A549 treated with RU486 at 1 μM for 4 hours (cell line): ENCODE data around the gene ZNF711. TPM values are rescaled to one million over a fixed set of nuclear protein-coding genes. Genes with fewer than 3 reads are reported as not detected.

Experiments
- total RNA-seq: library from RNA; stranded (reverse); fragments of 200-300 nt; extraction: Qiagen RNA extraction; gene quantifications from 5 replicates; pipeline ENCODE4 v1.2.3, GENCODE V29; 2022; ENCODE audit warnings: low read depth

Gene ZNF711
- 0.24 to 1.1 TPM (median 0.89 TPM) in 5 replicates for total RNA-seq

GRCh38 chrX:85243761-85244449, at the start of gene ZNF711, which contains the start of gene SATL1:
Gene ZNF711, plus strand, starts transcription at chrX:85243991. Its CDS starts 3,582 bp downstream, at chrX:85247573.
Gene SATL1, minus strand, starts transcription at chrX:85243779. Its CDS starts 134,811 bp downstream, at chrX:85108968.

Other genes with a start within 250 kb of the ZNF711 start
- 6.4 to 8.9 TPM (median 8.0 TPM) in 5 replicates for gene APOOL, start 240.1 kb upstream of the ZNF711 start, total RNA-seq
- gene SATL1, start 212 bp upstream of the ZNF711 start, total RNA-seq = not detected in 5 replicates
- 2.1 to 3.3 TPM (median 3.0 TPM) in 5 replicates for gene POF1B, start 135.7 kb downstream of the ZNF711 start, total RNA-seq